Endometrial microvascular endothelial cells (primary cell): ENCODE measurements around the gene ZSWIM4. TPM values are rescaled to one million over a fixed set of nuclear protein-coding genes. Genes with fewer than 3 reads are reported as not detected.
"Not testable (repeated sequence)": the region's sequence is repeated elsewhere in the genome, so short reads cannot be mapped to it uniquely, and the experiment has no call there.

Experiments
- in situ Hi-C: cut with HindIII; loops from 2 replicates; pipeline ENCODE4 v1.10.0; 2017; ENCODE audit warnings: low sequenced_read_pairs, low pct_unique_long_range_greater_than_20kb; ENCODE audit errors: inconsistent ontology term
- total RNA-seq: library from RNA; depleted of rRNA; stranded (reverse); fragments of >200 nt; gene quantifications from one replicate; pipeline ENCODE4 v1.2.3, GENCODE V29; 2015; ENCODE audit errors: inconsistent ontology term

Gene ZSWIM4
- 5.5 TPM for total RNA-seq

DNA sequence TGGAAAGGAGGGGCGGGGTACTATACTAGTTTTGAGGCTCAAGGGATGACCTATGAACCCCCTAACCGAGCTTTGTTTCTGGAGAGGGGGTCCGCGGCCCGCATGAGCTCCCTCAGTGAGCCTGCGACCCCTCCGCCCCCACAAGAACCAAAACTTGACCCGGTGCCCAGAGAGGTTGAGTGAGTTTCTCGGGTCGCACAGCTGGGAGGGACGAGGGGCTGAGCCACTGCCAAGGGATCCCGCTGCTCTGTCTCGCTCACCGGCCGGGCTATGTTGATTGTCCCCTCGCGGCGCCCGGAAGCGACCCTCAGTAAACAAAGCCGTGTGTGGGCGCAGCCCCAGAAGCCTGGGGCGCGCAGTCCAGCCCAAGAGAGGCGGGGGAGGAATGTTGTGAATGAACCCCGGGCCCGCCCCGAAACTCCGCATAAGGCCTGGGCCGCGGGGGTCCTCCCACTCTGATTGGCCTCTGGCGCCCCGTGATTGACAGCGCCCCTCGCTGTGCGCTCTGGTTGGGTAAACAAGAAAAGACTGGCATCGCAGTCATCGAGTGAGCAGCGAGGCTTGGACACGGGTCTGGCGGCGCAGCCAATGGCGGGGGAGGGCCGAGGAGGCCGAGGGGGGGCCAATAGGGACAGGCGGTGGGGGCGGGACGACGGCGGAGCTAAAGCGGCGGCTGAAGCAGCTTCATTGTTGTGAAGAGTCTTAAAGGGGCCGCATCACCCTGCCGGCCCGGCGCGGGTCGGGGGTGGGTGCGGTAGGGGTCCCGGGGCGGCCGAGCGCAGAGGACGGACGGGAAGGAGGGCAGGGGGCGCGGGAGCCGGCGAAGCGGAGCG lies at the start of gene ZSWIM4:
Gene ZSWIM4 (plus strand): TSS at position 687 of the 833 bp plus-strand sequence. CDS start 206 bp downstream, outside the sequence.
- in situ Hi-C loops, result no loop called here

DNA sequence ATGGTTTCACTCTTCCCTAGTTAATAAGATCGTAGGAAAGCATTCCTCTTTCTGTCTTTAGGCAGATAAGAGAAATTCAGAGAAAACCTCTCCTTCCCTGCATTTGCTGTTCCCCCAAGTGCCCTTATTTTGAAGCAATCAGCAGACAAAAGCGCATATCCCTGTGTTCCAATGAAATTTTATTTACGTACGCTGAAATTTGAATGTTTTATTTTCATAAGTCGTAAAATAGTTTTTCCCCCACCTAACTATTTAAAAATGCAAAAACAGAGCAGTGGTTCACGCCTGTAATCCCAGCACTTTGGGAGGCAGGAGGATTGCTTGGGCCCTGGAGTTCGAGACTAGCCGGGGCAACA lies 48.2 kb upstream of the ZSWIM4 start:
- in situ Hi-C loops, result loop anchor here (25.0 kb wide), 1 partner anchor 485 kb away; no protein-coding TSS in a partner anchor

DNA sequence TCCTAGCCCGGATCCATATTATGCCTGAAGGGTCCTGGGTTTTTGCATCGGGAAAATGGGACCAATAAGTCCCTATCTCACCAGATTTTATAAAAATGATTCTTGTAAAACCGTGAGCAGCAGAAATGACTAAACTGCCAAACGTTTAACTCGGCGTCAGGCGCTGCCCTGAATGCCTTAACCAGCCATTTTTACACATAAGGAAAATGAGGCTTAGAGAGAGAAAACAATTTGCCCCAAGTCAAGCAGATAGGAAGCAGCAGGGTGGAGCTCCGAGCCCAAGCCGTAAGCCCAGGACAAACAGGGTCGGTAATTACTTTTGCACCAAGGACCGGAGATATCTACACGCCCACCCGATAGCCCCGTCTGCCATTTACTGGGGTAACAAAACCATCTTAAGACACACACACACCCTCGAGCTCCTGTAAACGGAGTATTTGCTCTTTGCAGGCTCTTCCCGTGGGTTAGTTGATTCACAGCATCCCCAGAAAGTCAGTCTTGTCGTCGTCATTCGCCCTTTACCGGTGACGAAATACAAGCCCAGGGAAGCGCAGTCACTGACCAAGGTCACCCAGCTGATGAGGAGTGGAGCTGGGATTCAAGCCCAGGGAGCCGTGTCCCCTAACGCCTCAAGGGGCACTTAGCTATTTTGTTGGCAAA lies 46.9 kb upstream of the ZSWIM4 start:
- in situ Hi-C loops, result loop anchor here (25.0 kb wide), 1 partner anchor 486 kb away; no protein-coding TSS in a partner anchor

DNA sequence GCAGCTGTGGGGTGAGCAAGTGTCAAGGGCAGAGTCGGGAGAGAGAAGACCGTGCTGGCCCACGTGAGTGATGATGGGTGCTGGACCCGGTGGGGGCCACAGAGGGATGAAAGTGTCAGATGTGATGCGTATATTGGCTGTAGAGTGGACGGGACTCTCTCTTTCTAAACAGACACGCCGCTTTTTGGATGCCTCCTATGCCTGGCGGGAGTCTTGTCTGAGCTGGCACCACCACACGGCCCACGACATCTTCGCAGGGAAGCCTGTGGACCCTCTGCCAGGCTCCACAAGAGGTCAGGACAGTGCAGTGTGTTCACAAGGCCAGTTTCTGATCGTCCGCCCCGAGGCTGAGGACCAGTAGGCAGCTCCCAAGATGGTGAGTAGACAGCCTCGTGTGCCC lies 43.8 kb upstream of the ZSWIM4 start:
- in situ Hi-C loops, result no loop called here

DNA sequence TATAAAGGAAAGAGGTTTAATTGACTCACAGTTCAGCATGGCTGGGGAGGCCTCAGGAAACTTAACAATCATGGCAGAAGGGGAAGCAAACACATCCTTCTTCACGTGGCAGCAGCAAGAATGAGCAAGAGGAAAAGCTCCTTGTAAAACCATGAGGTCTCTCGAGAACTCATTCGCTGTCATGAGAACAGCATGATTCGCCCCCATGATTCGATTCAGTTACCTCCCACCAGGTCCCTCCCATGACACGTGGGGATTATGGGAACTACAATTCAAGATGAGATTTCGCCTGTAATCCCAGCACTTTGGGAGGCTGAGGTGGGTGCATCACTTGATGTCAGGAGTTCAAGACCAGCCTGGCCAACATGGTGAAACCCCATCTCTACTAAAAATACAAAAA lies 41.6 kb upstream of the ZSWIM4 start:
- in situ Hi-C loops, result not testable (repeated sequence)

DNA sequence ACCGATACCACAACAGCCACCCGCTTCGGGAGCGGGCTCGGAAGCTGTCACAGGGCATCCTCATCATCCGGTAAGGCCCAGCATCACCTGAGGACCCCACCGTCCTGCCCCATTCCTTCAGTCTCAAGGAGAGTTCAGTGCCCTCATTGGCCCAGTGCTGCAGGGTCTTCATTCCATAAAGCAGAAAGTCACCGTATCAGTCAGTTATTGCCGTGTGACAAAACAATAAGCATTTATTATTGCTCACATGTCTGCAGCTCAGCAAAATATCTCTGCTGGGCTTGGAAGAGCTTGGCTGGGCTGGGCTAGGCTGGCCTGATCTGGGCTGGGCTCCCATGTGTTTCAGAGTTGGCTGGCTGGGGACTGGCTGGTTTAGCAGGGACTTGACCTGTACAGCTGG lies 39.0 kb upstream of the ZSWIM4 start:
- in situ Hi-C loops, result no loop called here

DNA sequence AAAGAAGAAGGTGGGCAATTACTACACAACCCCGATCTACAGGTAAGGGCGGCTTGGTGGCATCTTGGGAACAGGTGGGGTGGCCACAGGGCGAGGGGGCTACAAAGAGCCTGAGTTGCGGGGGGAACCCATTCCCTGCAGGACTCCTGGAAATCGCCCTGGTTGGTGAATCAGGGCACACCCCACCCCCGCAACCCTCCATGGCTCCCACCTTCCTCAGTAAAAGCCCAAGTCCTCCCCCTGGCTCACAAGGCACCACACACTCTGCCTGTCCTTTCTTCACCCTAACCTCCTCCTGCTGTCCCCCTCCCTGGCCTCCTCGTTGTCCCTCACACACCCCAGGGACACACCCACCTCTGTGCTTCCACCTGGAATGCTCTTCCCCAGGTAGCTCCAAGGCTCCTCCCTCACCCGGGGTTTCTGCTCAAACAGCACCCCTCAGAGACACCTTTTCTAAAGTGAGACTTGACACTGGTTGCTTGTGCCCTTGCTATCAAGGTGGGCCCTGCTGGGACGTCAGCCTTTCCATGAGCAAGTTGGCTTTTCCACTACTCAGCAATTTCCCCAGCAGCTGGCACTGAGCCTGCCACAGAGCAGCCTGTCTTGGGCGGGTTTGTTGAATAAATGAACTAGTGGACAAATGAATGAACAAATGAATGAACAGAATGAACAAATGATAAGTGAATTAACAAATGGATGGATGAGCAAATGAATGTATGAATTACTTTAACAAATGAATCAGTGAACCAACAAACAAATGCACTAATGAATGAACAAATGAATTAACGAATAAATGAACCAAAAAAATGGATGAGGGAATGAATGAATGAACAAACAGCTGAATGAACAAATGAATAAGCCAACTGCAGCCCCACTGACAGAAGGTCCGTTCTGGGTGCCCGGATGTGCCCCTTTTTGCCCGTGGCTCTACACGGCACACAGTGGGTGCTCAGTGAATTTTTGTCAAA lies 37.2 kb upstream of the ZSWIM4 start:
- in situ Hi-C loops, result no loop called here

DNA sequence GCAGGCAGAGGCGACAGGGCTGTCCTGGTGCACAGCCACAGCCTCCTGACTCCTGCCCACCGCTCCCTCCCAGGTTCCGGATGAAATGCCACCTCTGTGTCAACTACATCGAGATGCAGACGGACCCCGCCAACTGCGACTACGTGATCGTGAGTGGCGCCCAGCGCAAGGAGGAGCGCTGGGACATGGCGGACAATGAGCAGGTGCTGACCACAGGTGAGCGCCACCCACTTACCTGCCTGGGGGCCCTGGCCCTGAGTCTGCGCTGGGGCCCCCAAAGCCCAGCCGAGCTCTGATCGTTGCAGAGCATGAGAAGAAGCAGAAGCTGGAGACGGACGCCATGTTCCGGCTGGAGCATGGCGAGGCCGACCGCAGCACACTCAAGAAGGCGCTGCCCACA lies 36.4 kb upstream of the ZSWIM4 start:
- in situ Hi-C loops, result no loop called here

DNA sequence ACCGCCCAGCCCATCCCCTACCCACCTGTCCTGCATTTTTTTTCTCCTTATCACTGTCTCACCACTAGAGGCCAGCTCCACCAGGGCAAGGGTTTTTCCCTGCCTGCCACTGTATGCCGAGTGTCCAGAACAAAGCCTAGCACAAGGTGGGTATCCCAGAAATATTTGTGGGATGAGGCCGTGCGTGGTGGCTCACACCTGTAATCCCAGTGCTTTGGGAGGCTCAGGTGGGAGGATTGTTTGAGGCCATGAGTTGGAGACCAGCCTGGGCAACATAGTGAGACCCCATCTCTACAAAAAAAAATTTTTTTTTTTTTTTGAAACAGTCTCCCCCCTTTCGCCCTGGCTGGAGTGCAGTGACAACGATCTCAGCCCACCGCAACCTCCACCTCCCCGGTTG lies 33.8 kb upstream of the ZSWIM4 start:
- in situ Hi-C loops, result no loop called here

DNA sequence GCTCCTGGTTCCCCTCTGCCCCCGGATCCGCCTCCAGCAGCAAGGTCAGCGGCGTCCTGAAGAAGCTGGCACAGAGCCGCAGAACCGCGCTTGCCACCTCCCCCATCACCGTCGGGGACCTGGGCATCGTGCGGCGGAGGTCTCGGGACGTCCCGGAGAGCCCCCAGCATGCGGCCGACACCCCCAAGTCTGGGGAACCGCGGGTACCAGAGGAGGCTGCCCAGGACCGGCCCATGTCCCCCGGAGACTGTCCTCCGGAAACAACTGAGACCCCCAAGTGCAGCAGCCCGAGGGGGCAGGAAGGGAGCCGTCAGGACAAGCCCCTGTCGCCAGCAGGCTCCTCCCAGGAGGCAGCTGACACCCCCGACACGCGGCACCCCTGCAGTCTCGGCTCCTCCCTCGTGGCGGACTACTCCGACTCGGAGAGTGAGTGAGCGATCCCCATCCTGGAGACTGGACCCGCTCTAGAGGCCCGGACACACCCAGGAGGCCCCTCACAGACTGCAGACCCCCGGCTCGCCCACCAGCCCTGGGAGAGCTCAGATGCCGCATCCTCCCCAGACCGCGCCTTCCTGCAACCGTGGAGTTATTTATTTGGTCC lies 32.5 kb upstream of the ZSWIM4 start:
- in situ Hi-C loops, result no loop called here

DNA sequence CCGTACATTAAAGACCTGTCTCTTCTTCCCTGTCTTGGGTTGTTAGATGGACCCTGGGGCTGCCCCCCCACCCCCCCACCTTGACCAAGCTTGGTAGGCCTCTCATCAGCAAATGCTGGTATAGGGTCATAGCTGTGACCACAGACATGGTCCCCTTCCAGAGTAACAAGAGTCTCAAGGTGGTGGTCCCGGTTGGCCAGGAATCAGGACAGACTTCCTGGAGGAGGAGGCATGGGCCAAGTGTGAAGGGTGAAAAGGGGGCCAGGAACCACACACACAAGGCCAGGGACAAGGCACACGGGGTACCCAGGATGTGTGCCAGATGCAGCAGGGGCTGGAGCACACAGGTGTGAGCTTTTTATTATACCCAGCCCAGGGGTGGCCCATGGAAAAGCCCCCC lies 32.0 kb upstream of the ZSWIM4 start:
- in situ Hi-C loops, result no loop called here

DNA sequence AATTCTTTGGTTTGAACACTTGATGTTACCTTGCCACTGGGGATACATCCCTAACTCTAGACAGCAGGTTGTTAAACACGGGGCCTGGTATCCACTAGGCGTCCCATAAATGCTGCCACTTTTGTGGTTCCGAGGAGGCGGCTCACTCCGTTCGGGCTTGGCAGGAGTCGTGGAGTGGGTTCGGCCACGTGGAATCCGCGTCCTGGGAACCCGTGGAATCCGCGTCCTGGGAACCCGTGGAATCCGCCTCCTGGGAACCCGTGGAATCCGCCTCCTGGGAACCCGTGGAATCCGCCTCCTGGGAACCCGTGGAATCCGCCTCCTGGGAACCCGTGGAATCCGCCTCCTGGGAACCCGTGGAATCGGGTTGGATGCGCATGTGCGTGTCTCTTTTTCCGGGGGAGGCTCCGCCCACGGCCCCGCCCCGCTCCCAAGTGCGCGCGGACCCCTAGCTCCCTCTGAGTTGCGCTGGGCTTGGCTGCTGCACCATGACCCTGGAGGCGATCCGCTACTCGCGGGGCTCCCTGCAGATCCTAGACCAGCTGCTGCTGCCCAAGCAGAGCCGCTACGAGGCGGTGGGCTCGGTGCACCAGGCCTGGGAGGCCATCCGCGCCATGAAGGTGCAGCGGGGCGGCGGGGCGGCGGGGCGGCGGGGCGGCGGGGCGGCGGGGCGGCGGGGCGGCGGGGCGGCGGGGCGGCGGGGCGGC lies 31.0 kb upstream of the ZSWIM4 start, which contains the start of gene MRI1:
Gene MRI1 (plus strand): TSS at position 422 of the 707 bp plus-strand sequence. CDS start 67 bp downstream, at position 489.
- in situ Hi-C loops, result no loop called here

DNA sequence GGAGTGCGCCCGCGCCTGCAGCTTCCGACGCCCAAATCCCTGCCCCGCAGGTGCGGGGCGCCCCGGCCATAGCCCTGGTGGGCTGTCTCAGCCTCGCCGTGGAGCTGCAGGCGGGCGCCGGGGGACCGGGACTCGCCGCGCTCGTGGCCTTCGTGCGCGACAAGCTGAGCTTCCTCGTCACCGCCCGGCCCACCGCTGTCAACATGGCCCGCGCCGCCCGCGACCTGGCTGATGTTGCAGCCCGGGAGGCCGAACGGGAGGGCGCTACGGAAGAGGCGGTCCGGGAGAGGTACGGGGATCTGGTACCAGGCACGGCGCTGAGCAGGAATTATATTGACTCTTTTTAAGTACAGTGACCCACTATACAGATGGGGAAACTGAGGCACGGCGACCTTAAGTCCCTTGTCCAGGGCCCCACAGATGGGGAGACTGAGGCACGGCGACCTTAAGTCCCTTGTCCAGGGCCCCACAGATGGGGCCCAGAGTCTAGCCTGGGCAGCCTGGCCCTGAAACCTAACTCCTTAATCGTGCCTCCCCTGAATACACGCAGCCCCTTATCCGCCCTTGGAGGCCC lies 30.3 kb upstream of the ZSWIM4 start:
- in situ Hi-C loops, result no loop called here

DNA sequence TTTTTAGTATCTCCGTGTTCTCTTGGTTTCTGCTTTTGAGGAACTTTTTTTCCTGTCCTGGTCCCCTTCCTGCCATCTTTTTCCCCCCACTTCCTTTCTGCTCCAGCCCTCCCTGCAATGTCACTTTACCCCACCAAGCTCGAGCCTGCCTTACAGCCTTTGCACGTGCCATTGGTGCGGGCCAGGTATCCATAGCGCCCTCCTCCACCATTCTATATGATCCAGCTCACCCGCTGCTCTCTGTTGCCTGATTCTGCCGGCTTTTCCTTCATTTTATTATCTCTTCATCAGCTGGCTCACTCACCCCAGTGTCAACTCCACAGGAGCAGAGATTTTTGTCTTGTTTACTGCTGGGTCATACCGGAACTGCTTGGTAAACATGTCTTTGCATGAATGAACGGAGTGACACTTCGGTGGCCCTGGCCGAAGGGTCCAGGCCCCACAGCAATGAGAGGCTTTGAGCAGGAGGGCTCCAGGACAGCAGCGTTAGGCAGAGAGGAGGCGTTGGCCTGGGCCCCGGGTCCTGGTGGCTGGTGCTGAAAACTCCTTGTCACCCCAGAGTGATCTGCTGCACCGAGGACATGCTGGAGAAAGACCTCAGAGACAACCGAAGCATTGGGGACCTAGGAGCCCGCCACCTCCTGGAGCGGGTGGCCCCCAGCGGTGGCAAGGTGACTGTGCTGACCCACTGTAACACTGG lies 29.7 kb upstream of the ZSWIM4 start:
- in situ Hi-C loops, result no loop called here

DNA sequence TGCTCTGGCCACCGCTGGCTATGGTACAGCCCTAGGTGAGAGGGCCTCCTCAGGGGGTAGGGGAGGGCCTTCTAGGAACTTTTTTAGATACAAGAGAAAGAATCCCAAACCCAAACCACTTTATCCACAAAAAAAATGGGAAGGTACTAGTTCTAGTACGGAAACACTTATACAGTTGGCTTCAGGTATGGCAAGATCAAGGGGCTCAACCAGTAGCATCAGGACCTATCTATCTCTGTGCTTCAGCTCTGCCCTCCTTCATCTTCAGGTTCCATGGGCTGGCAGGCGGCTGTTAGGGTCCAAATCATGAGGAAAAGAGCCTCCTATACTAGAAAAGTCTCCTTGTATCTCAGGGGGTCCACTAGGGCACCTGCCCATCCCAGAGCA lies 29.2 kb upstream of the ZSWIM4 start:
- in situ Hi-C loops, result no loop called here

DNA sequence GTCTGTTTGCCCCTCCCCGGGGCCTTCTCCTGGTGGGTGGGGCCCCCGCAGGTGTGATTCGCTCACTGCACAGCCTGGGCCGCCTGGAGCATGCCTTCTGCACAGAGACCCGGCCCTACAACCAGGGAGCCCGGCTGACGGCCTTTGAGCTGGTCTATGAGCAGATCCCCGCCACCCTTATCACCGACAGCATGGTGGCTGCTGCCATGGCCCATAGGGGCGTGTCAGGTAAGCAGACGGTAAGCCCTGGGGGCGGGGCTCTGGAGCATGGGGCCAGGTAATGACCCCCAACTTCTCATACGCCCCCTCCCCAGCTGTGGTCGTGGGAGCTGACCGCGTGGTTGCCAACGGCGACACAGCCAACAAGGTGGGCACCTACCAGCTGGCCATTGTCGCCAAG lies 26.7 kb upstream of the ZSWIM4 start:
- in situ Hi-C loops, result no loop called here

DNA sequence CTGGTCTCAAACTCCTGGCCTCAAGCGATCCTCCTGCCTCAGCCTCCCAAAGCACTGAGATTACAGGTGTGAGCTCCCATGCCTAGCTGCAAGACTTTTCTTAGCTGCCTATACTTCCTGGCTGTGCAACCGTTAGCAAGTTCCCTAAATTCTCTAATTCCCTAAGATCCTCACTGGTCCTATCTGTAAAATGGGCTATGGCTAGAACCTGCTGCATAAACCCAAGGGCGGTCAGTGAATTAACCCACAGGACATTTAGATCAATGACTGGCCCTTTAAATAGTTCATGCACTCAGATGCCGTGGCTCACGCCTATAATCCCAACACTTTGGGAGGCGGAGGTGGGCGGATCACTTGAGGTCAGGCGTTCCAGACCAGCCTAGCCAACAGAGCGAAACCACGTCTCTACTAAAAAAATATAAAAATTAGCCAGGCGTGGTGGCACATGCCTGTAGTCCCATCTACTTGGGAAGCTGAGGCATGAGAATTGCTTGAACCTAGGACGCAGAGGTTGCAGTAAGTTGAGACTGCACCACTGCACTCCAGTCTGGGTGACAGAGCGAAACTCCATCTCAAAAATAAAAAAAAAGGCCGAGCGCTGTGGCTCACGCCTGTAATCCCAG lies 25.1 kb upstream of the ZSWIM4 start:
- in situ Hi-C loops, result no loop called here
